Astrocyte of the cerebellum (primary cell): ENCODE data around the gene OR2Y1.
"Not testable (repeated sequence)": the region's sequence is repeated elsewhere in the genome, so short reads cannot be mapped to it uniquely, and the experiment has no call there.

ENCODE experiments used
- DNase-seq: peaks from one replicate; pipeline ENCODE4 v3.0.0-alpha.2; 2011; ENCODE audit warnings: low read depth
- H3K4me3 ChIP-seq: 2 replicates; pipeline ENCODE4 v1.5.1; 2011; ENCODE audit warnings: mild to moderate bottlenecking, low read depth, low read length, moderate library complexity
- in situ Hi-C: cut with HindIII; loops from 2 replicates; pipeline ENCODE4 v1.10.0; 2017; ENCODE audit warnings: low sequenced_read_pairs
- TF ChIP-seq, protein P1 (sequence below): IDR thresholded peaks from 2 replicates; pipeline ENCODE4 v1.5.1; 2012; ENCODE audit warnings: low read length, low read depth, moderate library complexity, mild to moderate bottlenecking; ENCODE audit errors: missing control alignments

OR2Y1 gene

DNA sequence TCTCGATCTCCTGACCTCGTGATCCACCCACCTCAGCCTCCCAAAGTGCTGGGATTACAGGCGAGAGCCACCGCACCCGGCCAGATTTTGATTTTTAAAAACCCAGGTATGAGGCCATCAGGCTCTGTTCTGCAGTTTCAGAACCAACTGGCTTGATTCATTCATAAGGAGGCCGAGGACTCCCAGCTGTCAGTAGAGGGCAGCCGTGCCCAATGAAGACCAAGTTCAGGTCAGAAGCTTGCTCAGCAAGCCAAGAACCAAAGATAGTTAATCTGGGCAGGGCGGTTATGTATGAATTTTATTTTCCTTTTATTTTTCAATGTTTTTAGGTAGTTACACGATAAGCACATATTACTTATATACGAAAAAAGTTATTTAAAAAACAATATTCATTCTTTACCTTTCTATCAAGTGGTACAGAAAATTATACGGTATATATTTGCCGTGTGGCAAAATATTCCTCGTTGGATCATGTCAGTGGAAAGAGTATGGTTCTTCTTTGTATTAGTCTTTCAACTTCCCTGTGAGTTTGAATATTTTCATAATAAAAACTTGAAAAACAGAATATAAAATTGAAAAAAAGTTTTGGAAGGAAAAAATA lies 44.7 kb upstream of the OR2Y1 start:
- no peak overlapping the region for H3K4me3 ChIP-seq
- DNase-seq = peak; percentile 67
- TF ChIP-seq, protein P1, sequence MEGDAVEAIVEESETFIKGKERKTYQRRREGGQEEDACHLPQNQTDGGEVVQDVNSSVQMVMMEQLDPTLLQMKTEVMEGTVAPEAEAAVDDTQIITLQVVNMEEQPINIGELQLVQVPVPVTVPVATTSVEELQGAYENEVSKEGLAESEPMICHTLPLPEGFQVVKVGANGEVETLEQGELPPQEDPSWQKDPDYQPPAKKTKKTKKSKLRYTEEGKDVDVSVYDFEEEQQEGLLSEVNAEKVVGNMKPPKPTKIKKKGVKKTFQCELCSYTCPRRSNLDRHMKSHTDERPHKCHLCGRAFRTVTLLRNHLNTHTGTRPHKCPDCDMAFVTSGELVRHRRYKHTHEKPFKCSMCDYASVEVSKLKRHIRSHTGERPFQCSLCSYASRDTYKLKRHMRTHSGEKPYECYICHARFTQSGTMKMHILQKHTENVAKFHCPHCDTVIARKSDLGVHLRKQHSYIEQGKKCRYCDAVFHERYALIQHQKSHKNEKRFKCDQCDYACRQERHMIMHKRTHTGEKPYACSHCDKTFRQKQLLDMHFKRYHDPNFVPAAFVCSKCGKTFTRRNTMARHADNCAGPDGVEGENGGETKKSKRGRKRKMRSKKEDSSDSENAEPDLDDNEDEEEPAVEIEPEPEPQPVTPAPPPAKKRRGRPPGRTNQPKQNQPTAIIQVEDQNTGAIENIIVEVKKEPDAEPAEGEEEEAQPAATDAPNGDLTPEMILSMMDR = peak; percentile 86
- in situ Hi-C loops = loop anchor here (10.0 kb wide), 1 partner anchor 410 kb away; no protein-coding TSS in a partner anchor

- in situ Hi-C loops = loop anchor here (10.0 kb wide), 1 partner anchor 411 kb away; no protein-coding TSS in a partner anchor
- TF ChIP-seq, protein P1 = no peak
- no peak for DNase-seq
- H3K4me3 ChIP-seq = no peak overlapping the region
These were observed 43.6 kb upstream of the OR2Y1 start for GRCh38 chr5:180783340-180784052.

DNA sequence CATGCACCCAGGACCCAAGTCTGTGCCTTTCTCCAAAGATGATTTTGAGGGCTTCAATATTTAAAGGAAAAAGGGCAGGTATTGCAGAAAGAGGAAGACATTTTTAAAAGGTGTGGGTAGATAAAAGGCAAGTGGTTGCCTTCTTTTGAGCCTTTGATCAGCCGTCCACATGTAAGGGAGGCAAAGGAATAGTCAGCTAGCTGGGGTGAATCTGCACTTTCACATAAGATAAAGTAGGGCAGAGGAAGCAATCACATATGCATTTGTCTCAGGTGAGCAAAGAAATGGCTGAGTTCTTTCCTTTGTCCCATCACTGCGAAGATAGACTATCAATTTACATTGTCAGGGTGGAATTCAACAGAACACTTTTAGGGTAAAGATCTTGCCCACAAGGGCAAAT lies 42.9 kb upstream of the OR2Y1 start:
- no peak for DNase-seq
- no peak overlapping the region for H3K4me3 ChIP-seq
- TF ChIP-seq, protein P1 = no peak
- in situ Hi-C loops = loop anchor here (10.0 kb wide), 1 partner anchor 412 kb away; no protein-coding TSS in a partner anchor

DNA sequence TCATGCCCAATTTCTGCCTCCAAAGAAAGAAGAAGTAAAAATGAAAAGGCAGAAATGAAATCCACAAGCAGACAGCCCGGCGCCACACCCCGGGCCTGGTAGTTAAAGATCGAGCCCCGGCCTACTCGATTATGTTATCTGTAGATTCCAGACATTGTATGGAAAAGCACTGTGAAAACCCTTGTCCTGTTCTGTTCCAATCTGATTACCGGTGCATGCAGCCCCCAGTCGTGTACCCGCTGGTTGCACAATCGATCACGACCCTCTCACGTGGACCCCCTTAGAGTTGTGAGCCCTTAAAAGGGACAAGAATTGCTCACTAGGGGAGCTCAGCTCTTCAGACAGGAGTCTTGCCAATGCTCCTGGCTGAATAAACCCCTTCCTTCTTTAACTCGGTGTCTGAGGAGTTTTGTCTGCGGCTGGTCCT lies 42.1 kb upstream of the OR2Y1 start:
- not testable (repeated sequence) for DNase-seq
- in situ Hi-C loops = loop anchor here (10.0 kb wide), 1 partner anchor 413 kb away; no protein-coding TSS in a partner anchor

GRCh38 chr5:180779985-180780610 lies 40.2 kb upstream of the OR2Y1 start:
- no peak overlapping the region for H3K4me3 ChIP-seq
- in situ Hi-C loops = loop anchor here (10.0 kb wide), 1 partner anchor 415 kb away; no protein-coding TSS in a partner anchor
- DNase-seq = no peak
- TF ChIP-seq, protein P1 = no peak

More for the DNA sequence above, 42.1 kb upstream of the OR2Y1 start:
- H3K4me3 ChIP-seq = not testable (repeated sequence)

DNA sequence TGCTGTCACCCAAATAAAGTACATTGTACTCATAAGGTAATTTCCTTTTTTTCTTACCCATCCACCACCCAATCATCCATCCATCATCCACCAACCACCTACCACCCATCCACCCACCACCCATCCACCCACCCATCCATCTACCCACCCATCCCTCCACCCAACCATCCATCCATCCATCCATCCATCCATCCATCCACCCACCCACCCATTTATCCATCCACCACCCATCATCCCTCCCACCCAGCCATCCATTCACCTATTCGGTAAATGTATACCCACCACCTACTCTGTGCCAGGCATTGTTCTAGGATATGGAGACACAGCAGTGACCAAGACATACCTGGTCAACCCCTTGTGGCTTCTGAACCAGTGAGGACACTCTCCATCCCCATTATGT lies 37.6 kb upstream of the OR2Y1 start:
- DNase-seq = no peak
- in situ Hi-C loops = no loop called here
- TF ChIP-seq, protein P1 = no peak
- no peak overlapping the region for H3K4me3 ChIP-seq
